Liver (tissue), 9 donors: Measurements from ENCODE around the gene AGGF1. TPM values are rescaled to one million over a fixed set of nuclear protein-coding genes. Genes with fewer than 3 reads are reported as not detected.

Source experiments
- DNase-seq: peaks from one replicate; pipeline ENCODE4 v3.0.0-alpha.2; 2017; ENCODE audit warnings: low spot score
- H3K27ac ChIP-seq, 2 donors: one replicate each; pipeline ENCODE4 v1.7.0; 2013; ENCODE audit warnings: inconsistent platforms in 2 of 2, low read length in 2 of 2, control low read depth in 1 of 2, low read depth in 1 of 2, mild to moderate bottlenecking in 1 of 2
- H3K27me3 ChIP-seq, 4 donors: one replicate each; pipeline versions ENCODE4 v1.6.1 to v1.7.0; 2013; ENCODE audit warnings: low read length in 3 of 4, inconsistent platforms in 1 of 4, mild to moderate bottlenecking in 1 of 4, moderate library complexity in 1 of 4; ENCODE audit not compliant: control insufficient read depth in 4 of 4, insufficient read depth in 4 of 4
- H3K36me3 ChIP-seq, 4 donors: one replicate each; pipeline versions ENCODE4 v1.6.1 to v1.7.0; 2013; ENCODE audit warnings: low read length in 3 of 4, mild to moderate bottlenecking in 3 of 4, low read depth in 1 of 4, moderate library complexity in 1 of 4; ENCODE audit not compliant: control insufficient read depth in 4 of 4, insufficient read depth in 3 of 4
- H3K4me1 ChIP-seq, 4 donors: one replicate each; pipeline versions ENCODE4 v1.6.1 to v1.7.0; 2013; ENCODE audit warnings: low read length in 3 of 4, mild to moderate bottlenecking in 3 of 4, moderate library complexity in 1 of 4; ENCODE audit not compliant: control insufficient read depth in 4 of 4, insufficient read depth in 4 of 4
- H3K4me3 ChIP-seq, 3 donors: one replicate each; pipeline versions ENCODE4 v1.6.1 to v1.7.0; 2013; ENCODE audit warnings: low read length in 3 of 3, control low read depth in 1 of 3, low read depth in 1 of 3, mild to moderate bottlenecking in 1 of 3
- H3K9ac ChIP-seq, 2 donors: one replicate each; pipeline ENCODE4 v1.7.0; 2013; ENCODE audit warnings: low read length in 2 of 2, mild to moderate bottlenecking in 2 of 2, moderate library complexity in 2 of 2, control low read depth in 1 of 2, low read depth in 1 of 2
- H3K9me3 ChIP-seq, 4 donors: one replicate each; pipeline versions ENCODE4 v1.6.1 to v1.7.0; 2013; ENCODE audit warnings: low read length in 3 of 4; ENCODE audit not compliant: control insufficient read depth in 4 of 4
- EGR1 ChIP-seq, 2 donors: IDR thresholded peaks; 2 replicates each; pipeline ENCODE4 v1.6.1; 2016 to 2018; ENCODE audit warnings: antibody characterized with exemption in 2 of 2, low read depth in 2 of 2
- FOXA1 ChIP-seq: IDR thresholded peaks from 2 replicates; pipeline ENCODE4 v1.6.1; 2016; ENCODE audit warnings: antibody characterized with exemption
- JUND ChIP-seq, 2 donors: IDR thresholded peaks; 2 replicates each; pipeline ENCODE4 v1.6.1; 2016; ENCODE audit warnings: antibody characterized with exemption in 2 of 2
- RAD21 ChIP-seq, 2 donors: IDR thresholded peaks; 2 replicates each; pipeline ENCODE4 v1.6.1; 2016; ENCODE audit warnings: antibody characterized with exemption in 2 of 2, mild to moderate bottlenecking in 2 of 2
- RXRA ChIP-seq, 2 donors: IDR thresholded peaks; 2 replicates each; pipeline ENCODE4 v1.6.1; 2017 to 2018; ENCODE audit warnings: antibody characterized with exemption in 2 of 2, mild to moderate bottlenecking in 1 of 2
- SP1 ChIP-seq: IDR thresholded peaks from 2 replicates; pipeline ENCODE4 v1.6.1; 2018; ENCODE audit warnings: antibody characterized with exemption, mild to moderate bottlenecking
- TAF1 ChIP-seq: conservative IDR thresholded peaks from 2 replicates; pipeline ENCODE4 v1.6.1; 2016; ENCODE audit warnings: antibody characterized with exemption, mild to moderate bottlenecking
- YY1 ChIP-seq: IDR thresholded peaks from 2 replicates; pipeline ENCODE4 v1.6.1; 2016; ENCODE audit warnings: antibody characterized with exemption, mild to moderate bottlenecking
- WGBS: extraction: QIAGEN DNeasy Blood & Tissue Kit; methylation state at CpG from one replicate; pipeline ENCODE4 v1.1.7; 2013; 5-methylcytosine and 5-hydroxymethylcytosine counted together
- polyA plus RNA-seq, 2 donors: library from polyadenylated mRNA; stranded (reverse) in 1 of 2; unstranded in 1 of 2; fragments of 200-250 nt in 1 of 2; fragments of >200 nt in 1 of 2; fragmentation: Nextera tagmentation in 1 of 2; extraction: Ambion mirVana in 1 of 2; gene quantifications; one replicate each; pipeline versions ENCODE4 v1.2.1 to v1.2.3, GENCODE V29; 2013 to 2015
- total RNA-seq, 2 donors: library from RNA; depleted of rRNA; stranded (reverse); fragments of >200 nt; gene quantifications; one replicate each; pipeline ENCODE4 v1.2.3, GENCODE V29; 2014
- TF ChIP-seq, protein P1 (sequence below): IDR thresholded peaks from 2 replicates; pipeline ENCODE4 v1.6.1; 2016; ENCODE audit warnings: antibody characterized with exemption
- TF ChIP-seq, protein P2 (sequence below): fragments of 150-350 bp; IDR thresholded peaks from 2 replicates; pipeline ENCODE4 v1.5.1; 2017; ENCODE audit warnings: improper control_type of control experiment, low read depth, low read length; ENCODE audit not compliant: missing input control
- TF ChIP-seq, protein P3 (sequence below): IDR thresholded peaks from 2 replicates; pipeline ENCODE4 v1.6.1; 2016; ENCODE audit warnings: antibody characterized with exemption
- TF ChIP-seq, protein P4 (sequence below): IDR thresholded peaks from 2 replicates; pipeline ENCODE4 v1.6.1; 2016; ENCODE audit warnings: antibody characterized with exemption, mild to moderate bottlenecking
- donor health status: healthy.
- donor health status: healthy.
- donor health status: healthy.
- donor health status: healthy.
- donor health status: healthy.

Gene AGGF1
- total and polyA plus RNA-seq, 4 donors = 7.2 to 16.7 (median 15.1) TPM

DNA sequence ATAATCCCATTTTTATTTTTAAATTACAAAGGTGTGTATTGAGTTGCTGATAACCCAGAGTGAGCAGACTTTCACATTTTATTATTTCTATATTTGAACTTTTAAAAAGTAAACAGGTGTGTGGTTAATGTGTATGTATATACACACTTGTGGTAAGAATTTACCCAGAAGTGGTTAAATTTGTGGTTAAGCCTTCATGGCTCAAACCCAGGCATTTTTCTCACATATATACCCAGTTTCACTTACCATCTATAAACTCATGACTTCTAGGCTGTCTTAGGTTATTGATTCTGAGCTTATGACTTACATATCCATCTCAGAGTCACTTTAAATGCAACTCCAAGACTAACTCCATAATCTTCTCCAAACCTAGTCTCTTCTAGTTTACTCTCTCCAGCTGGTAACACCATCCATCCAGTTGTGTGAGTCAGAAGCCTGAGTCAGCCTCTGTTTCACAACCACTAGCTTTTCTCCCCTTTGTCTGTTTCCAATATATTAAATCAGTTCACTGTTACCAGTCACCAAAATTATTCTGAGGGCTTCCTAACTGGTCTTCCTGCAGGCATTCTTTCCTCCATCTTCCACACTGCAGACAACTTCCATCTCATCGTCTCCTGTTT, 36.7 kb downstream of the AGGF1 start:
- no peak overlapping the region for H3K27ac ChIP-seq
- peaks cover 0 to 22% (median 8%) of the 10 kb centered on the region in 4 donors for H3K36me3 ChIP-seq
- 90% methylated on average over 1 of the region's 1 CpG for WGBS

DNA sequence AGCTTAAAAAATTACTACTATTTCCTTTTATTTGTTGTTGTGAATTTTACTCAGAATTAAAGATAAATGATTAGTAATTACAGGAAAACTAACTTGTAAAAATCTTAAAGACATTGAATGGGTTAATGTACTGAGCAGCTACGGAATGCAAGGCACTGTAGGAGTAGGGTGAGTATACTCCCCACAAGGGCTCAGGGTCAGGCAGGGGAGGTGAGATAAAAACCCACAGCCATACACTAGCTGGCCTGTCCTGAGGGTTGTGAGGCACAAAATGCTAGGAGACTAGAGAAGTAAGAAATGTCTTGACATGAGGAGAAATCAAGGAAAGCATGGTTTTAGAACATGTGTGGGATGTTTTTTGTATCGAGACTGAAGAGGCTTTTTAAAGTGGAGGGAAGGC, 43.5 kb downstream of the AGGF1 start:
- H3K4me1 ChIP-seq = peaks cover 0 to 6% (median 0%) of the 10 kb centered on the region in 4 donors
- TF ChIP-seq RAD21 (IDR thresholded peaks at IDR 0.05) (no peak), EGR1 (IDR thresholded peaks at IDR 0.05; ENCODE audit: low read depth in 2 of 2) (no peak), FOXA1 (no peak), JUND (IDR thresholded peaks at IDR 0.05) (no peak), SP1 (no peak), YY1 (no peak)
- TF ChIP-seq, protein P1, sequence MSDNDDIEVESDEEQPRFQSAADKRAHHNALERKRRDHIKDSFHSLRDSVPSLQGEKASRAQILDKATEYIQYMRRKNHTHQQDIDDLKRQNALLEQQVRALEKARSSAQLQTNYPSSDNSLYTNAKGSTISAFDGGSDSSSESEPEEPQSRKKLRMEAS = no peak
- H3K4me3 ChIP-seq = no peak overlapping the region
- no peaks in the 10 kb centered on the region for H3K9me3 ChIP-seq
- H3K36me3 ChIP-seq = peaks cover 0 to 9% (median 6%) of the 10 kb centered on the region in 4 donors
- WGBS = 88% methylated on average over 2 of the region's 2 CpGs
- DNase-seq = no peak
- no peak overlapping the region for H3K9ac ChIP-seq
- H3K27me3 ChIP-seq = no peaks in the 10 kb centered on the region
- no peak overlapping the region for H3K27ac ChIP-seq

More for the DNA sequence above, 36.7 kb downstream of the AGGF1 start:
- no peaks in the 10 kb centered on the region for H3K9me3 ChIP-seq
- H3K9ac ChIP-seq = no peak overlapping the region
- no peak for DNase-seq
- H3K4me3 ChIP-seq = no peak overlapping the region
- H3K27me3 ChIP-seq = no peaks in the 10 kb centered on the region
- no peaks in the 10 kb centered on the region for H3K4me1 ChIP-seq
- no peak for TF ChIP-seq SP1
- no peak for TF ChIP-seq TAF1
- no peak for TF ChIP-seq YY1
- TF ChIP-seq, protein P2, sequence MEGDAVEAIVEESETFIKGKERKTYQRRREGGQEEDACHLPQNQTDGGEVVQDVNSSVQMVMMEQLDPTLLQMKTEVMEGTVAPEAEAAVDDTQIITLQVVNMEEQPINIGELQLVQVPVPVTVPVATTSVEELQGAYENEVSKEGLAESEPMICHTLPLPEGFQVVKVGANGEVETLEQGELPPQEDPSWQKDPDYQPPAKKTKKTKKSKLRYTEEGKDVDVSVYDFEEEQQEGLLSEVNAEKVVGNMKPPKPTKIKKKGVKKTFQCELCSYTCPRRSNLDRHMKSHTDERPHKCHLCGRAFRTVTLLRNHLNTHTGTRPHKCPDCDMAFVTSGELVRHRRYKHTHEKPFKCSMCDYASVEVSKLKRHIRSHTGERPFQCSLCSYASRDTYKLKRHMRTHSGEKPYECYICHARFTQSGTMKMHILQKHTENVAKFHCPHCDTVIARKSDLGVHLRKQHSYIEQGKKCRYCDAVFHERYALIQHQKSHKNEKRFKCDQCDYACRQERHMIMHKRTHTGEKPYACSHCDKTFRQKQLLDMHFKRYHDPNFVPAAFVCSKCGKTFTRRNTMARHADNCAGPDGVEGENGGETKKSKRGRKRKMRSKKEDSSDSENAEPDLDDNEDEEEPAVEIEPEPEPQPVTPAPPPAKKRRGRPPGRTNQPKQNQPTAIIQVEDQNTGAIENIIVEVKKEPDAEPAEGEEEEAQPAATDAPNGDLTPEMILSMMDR = no peak
- no peak for TF ChIP-seq RXRA (IDR thresholded peaks at IDR 0.05)
- TF ChIP-seq, protein P3, sequence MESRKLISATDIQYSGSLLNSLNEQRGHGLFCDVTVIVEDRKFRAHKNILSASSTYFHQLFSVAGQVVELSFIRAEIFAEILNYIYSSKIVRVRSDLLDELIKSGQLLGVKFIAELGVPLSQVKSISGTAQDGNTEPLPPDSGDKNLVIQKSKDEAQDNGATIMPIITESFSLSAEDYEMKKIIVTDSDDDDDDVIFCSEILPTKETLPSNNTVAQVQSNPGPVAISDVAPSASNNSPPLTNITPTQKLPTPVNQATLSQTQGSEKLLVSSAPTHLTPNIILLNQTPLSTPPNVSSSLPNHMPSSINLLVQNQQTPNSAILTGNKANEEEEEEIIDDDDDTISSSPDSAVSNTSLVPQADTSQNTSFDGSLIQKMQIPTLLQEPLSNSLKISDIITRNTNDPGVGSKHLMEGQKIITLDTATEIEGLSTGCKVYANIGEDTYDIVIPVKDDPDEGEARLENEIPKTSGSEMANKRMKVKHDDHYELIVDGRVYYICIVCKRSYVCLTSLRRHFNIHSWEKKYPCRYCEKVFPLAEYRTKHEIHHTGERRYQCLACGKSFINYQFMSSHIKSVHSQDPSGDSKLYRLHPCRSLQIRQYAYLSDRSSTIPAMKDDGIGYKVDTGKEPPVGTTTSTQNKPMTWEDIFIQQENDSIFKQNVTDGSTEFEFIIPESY = no peak
- TF ChIP-seq, protein P1 = no peak
- TF ChIP-seq FOXA1 = no peak
- TF ChIP-seq RAD21 (IDR thresholded peaks at IDR 0.05) = no peak
- TF ChIP-seq, protein P4, sequence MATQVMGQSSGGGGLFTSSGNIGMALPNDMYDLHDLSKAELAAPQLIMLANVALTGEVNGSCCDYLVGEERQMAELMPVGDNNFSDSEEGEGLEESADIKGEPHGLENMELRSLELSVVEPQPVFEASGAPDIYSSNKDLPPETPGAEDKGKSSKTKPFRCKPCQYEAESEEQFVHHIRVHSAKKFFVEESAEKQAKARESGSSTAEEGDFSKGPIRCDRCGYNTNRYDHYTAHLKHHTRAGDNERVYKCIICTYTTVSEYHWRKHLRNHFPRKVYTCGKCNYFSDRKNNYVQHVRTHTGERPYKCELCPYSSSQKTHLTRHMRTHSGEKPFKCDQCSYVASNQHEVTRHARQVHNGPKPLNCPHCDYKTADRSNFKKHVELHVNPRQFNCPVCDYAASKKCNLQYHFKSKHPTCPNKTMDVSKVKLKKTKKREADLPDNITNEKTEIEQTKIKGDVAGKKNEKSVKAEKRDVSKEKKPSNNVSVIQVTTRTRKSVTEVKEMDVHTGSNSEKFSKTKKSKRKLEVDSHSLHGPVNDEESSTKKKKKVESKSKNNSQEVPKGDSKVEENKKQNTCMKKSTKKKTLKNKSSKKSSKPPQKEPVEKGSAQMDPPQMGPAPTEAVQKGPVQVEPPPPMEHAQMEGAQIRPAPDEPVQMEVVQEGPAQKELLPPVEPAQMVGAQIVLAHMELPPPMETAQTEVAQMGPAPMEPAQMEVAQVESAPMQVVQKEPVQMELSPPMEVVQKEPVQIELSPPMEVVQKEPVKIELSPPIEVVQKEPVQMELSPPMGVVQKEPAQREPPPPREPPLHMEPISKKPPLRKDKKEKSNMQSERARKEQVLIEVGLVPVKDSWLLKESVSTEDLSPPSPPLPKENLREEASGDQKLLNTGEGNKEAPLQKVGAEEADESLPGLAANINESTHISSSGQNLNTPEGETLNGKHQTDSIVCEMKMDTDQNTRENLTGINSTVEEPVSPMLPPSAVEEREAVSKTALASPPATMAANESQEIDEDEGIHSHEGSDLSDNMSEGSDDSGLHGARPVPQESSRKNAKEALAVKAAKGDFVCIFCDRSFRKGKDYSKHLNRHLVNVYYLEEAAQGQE = no peak
